Mesenteric fat pad (tissue), 1 donor: ENCODE data around the gene LDAF1. TPM values are rescaled to one million over a fixed set of nuclear protein-coding genes. Genes with fewer than 3 reads are reported as not detected.
"Not testable (repeated sequence)": the region's sequence is repeated elsewhere in the genome, so short reads cannot be mapped to it uniquely, and the experiment has no call there.

Experiments
- DNase-seq: peaks from one replicate; pipeline ENCODE4 v3.0.0-alpha.2; 2020; ENCODE audit warnings: low spot score
- long read RNA-seq: library from polyadenylated mRNA; unstranded; transcript quantifications from one replicate; pipeline ENCODE4 v2.0.0, GENCODE V29; 2020
- total RNA-seq: library from RNA; stranded (reverse); fragmentation: NEBNext Ultra II Directional; extraction: Animal tissue kit (Norgen Biotek cat#: 25700); gene quantifications from one replicate; pipeline ENCODE4 v1.2.1, GENCODE V29; 2021
- donor health status: DM: yes; HTN: yes; CAD: no.

Gene LDAF1
- 26.4 TPM for total RNA-seq
- long read RNA-seq, transcript TMEM159-203 (6 exons, 1,378 nt), result minor isoform, 15 of 127 reads
- long read RNA-seq, transcript TMEM159-202 (5 exons, 1,812 nt), result minor isoform, 42 of 127 reads
- long read RNA-seq, transcript TMEM159-201 (5 exons, 2,014 nt), result major isoform, 48 of 127 reads
- long read RNA-seq, partial matches to known transcripts, result 2 of 127 reads
- long read RNA-seq, other reads (novel, unspliced or antisense), result 19 of 127 reads

GRCh38 chr16:21158208-21159110, at the start of gene LDAF1:
Gene LDAF1, plus strand, starts transcription at chr16:21158674. Its CDS starts 2,509 bp downstream, at chr16:21161183.
- DNase-seq, result peak; percentile 94

GRCh38 chr16:21115551-21115950, 42.9 kb upstream of the LDAF1 start:
- DNase-seq, result not testable (repeated sequence)

- no peak for DNase-seq
Measured at GRCh38 chr16:21116148-21116693, 42.3 kb upstream of the LDAF1 start.

GRCh38 chr16:21117567-21117966, 40.9 kb upstream of the LDAF1 start:
- no peak for DNase-seq

GRCh38 chr16:21120976-21121520, 37.4 kb upstream of the LDAF1 start:
- no peak for DNase-seq

- DNase-seq, result no peak
Measured at GRCh38 chr16:21125191-21125590, 33.3 kb upstream of the LDAF1 start.

GRCh38 chr16:21126518-21126917, 32.0 kb upstream of the LDAF1 start:
- no peak for DNase-seq

GRCh38 chr16:21128991-21129390, 29.5 kb upstream of the LDAF1 start:
- DNase-seq, result no peak

- no peak for DNase-seq
Measured at GRCh38 chr16:21130811-21131210, 27.7 kb upstream of the LDAF1 start.

- no peak for DNase-seq
Measured at GRCh38 chr16:21134053-21134452, 24.4 kb upstream of the LDAF1 start.

- no peak for DNase-seq
Measured at GRCh38 chr16:21145738-21146137, 12.7 kb upstream of the LDAF1 start.

- no peak for DNase-seq
Measured at GRCh38 chr16:21150375-21151001, 8.0 kb upstream of the LDAF1 start, which contains the start of gene DNAH3. Gene DNAH3, minus strand, starts transcription at chr16:21150846. Its CDS starts 527 bp downstream, at chr16:21150319.

- not testable (repeated sequence) for DNase-seq
Measured at GRCh38 chr16:21152160-21153030, 6.1 kb upstream of the LDAF1 start.

- not testable (repeated sequence) for DNase-seq
Measured at GRCh38 chr16:21153124-21153729, 5.2 kb upstream of the LDAF1 start.

GRCh38 chr16:21156011-21156410, 2.5 kb upstream of the LDAF1 start:
- not testable (repeated sequence) for DNase-seq

- no peak for DNase-seq
Measured at GRCh38 chr16:21156767-21157467, 1.6 kb upstream of the LDAF1 start.

- DNase-seq, result no peak
Measured at GRCh38 chr16:21157632-21158031, 842 bp upstream of the LDAF1 start.

- no peak for DNase-seq
Measured at GRCh38 chr16:21159281-21159951, 942 bp downstream of the LDAF1 start.

- no peak for DNase-seq
Measured at GRCh38 chr16:21160276-21160675, 1.8 kb downstream of the LDAF1 start.
